GM18517 (cell line): ENCODE results near the gene CDK13.
A peak's percentile ranks its signal among the peaks of the same experiment; 100 is the strongest.
"Not testable (repeated sequence)": the region's sequence is repeated elsewhere in the genome, so short reads cannot be mapped to it uniquely, and the experiment has no call there.

Experiments used
- ATAC-seq: cut with Tn5 transposase; IDR thresholded peaks from one replicate; pipeline ENCODE4 v1.9.1; 2021; ENCODE audit warnings: mild to moderate bottlenecking, moderate library complexity; ENCODE audit not compliant: unreplicated experiment

Gene CDK13

GRCh38 chr7:39949971-39950472 is at the start of gene CDK13:
Gene CDK13 (plus strand): TSS chr7:39950256. CDS start chr7:39950642, 386 bp downstream.
- peak; percentile 33 for ATAC-seq

DNA sequence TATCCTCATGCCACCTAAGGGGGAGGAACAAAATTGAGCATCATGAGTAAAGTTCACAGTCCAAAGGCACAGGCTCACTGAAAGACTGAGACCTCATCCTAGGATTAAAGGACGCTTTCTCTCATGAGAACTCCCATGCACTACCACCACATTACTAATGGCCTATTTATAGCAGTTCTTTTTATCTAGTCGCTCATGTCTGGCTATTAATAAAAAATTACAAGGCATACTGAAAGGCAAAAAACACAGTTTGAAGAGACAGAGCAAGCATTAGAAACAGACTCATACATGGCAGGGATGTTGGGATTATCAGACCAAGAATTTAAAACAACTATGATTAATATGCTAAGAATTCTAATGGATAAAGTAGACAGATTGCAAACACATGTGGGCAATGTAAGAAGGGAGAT is 46.0 kb upstream of the CDK13 start:
- ATAC-seq: no peak

DNA sequence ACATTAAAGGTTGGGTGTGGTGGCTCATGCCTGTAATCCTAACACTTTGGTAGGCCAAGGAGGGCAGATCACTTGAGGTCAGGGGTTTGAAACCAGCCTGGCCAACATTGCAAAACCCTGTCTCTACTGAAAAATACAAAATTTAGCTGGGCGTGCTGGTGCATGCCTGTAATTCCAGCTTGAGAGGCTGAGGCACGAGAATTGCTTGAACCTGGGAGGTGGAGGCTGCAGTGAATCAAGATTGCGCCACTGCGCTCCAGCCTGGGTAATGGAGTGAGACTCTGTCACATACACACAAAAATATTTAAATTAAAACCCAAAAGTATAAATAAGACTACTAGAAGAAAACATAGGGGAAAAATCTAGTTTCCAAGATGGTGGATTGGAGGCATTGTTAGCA is 41.9 kb upstream of the CDK13 start:
- no peak for ATAC-seq

DNA sequence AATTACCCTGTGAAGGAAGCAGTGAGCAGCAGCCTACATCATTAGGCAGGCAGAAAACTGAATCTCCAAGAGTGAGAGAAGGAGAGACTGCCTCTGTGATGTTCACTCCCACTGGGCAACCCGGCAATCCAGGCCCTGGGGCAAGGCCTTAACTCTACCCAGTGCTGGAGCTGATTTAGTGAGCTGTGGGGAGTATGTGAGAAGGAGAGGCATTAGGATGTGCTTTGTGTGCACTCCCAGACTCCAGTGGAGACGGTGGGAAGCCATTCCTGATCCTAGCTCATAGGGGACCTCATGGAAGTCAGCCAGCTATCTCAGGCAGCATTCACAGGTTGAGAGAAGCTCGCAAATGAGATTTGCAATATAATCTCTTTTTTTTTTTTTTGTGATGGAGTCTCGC is 41.1 kb upstream of the CDK13 start:
- ATAC-seq: no peak

GRCh38 chr7:39909526-39909925 is 40.5 kb upstream of the CDK13 start:
- no peak for ATAC-seq

GRCh38 chr7:39910108-39910869 is 39.8 kb upstream of the CDK13 start:
- no peak for ATAC-seq

DNA sequence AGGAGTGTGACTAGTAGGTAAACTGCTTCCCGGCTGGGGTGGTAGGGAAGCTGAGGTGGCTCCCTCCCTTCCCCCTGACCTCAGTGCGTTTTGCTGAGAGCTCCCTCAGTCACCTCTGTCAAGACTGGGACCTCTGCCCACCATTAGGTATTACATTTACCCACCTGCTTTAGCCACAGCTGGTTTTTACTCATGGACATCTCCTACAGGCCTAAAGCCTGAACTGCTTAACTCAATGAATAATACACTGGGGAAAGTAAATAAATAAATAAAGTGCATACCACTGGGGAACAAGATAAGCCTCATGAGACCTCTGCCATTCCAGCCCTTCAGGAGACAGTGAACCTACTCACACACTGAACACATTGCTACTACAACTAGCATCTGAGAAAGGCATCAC is 38.9 kb upstream of the CDK13 start:
- ATAC-seq: no peak

- ATAC-seq: not testable (repeated sequence)
Measured at GRCh38 chr7:39915847-39916246, 34.2 kb upstream of the CDK13 start.

DNA sequence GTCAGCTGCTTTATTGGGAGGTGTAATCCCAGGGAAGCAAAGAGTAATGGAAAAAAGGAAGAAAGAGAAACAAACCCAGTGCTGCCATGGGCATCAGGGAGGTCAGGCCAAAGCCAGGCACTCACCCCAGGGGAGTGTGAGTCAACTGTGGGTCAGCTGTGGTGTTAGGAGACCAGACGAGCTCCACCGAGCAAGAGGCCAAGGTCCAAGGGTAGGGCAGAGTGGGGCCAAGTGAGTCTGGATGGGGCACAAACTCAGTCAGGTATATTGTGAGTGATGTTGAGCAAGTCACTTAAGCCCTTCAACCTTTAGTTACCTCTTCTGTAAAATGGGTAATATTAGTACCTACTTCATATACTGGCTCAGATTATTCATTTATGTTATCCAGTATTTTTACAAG is 30.4 kb upstream of the CDK13 start:
- ATAC-seq: no peak

- ATAC-seq: no peak
Measured at GRCh38 chr7:39921506-39922175, 28.4 kb upstream of the CDK13 start.

- ATAC-seq: no peak
Measured at GRCh38 chr7:39922580-39922979, 27.5 kb upstream of the CDK13 start.

- ATAC-seq: no peak
Measured at GRCh38 chr7:39923091-39923490, 27.0 kb upstream of the CDK13 start.

DNA sequence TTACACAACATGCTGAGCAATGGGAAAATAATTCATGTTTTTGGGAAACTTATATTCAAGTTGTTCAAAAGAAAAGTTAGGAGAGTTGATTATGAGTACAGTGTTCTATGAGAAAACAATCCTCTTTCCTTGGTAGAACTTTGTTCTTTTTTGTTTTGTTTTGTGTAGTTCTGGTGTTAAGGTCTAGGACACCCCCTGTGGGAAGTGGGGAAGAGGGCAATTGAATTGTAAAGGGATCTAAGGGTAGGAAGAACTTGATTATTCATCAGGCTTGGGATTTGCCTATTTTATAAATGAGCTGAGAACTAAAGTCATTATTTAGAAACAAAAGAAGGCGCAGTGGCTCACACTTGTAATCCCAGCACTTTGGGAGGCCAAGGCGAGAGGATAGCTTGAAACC is 25.9 kb upstream of the CDK13 start:
- no peak for ATAC-seq

GRCh38 chr7:39926111-39926510 is 23.9 kb upstream of the CDK13 start:
- ATAC-seq: no peak

GRCh38 chr7:39927018-39927417 is 23.0 kb upstream of the CDK13 start:
- no peak for ATAC-seq

DNA sequence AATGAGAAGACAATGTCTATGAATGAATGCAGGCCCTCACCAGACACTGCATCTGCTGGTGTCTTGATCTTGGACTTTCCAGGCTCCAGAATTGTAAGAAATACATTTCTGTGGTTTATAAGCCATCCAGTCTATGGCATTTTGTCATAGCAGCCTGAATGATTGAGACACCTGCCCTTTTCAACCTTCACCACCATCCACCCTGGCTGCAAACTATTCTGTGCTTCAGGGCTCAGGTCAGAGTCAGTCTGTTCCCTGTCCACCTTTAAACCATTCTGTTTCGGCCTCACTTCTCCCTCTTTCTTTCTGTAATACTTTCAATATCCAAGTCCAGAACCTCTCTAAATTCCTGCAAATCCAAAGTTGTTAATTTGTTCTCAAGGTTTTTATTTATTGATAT is 15.9 kb upstream of the CDK13 start:
- no peak for ATAC-seq

DNA sequence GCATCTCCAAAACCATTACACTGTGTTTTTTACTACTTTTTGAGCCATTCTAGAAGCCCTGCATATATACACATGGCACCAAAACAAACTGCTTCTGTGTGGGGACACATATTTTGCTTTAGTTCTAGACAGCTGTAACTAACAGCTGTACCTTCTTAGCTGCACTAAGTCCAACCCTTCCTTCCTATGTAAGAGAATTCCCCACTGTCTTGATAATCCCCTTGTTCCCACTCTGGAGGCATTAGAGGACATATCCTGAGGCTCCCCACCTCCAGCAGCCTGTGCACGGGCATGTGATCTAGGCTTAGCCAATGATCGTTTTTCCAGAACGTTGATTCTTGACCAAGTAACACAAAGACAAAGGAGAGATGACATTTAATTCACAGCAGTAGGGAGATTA is 13.3 kb upstream of the CDK13 start:
- ATAC-seq: no peak

DNA sequence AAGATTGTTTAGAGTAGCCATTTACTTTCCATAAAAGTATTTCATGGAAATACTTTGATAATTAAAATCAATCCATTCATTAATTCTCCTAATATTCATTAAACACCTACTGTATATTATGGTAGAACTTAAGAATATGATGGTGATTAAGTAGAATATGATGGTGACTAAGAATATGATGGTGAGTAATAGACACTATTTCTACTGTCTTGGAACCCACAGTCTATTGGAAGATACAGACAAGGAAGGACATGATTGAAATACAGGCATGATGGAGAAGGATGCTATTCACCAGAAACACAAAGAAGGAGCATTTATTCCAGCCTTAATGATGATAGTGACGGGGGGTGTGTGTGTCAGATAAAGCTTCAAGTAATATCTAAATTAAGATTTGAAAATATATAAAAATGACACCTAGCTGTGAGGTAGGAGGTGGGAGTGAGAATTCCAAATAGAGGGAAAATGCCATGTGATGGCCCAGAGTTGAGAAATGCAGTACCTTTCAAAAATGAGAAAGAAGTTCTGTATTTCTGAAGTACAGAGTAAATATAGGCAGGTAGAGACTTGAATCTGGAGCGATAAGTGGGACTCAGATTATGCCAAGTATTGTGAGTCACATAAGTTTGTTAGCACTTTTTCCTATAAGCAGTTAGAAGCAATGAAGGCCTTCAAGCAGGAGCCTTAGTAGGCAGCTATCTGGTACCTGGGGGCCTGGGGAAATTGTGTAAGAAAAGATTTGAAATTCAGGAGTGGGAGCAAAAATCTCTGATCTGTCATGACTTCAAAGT is 12.5 kb upstream of the CDK13 start:
- no peak for ATAC-seq

DNA sequence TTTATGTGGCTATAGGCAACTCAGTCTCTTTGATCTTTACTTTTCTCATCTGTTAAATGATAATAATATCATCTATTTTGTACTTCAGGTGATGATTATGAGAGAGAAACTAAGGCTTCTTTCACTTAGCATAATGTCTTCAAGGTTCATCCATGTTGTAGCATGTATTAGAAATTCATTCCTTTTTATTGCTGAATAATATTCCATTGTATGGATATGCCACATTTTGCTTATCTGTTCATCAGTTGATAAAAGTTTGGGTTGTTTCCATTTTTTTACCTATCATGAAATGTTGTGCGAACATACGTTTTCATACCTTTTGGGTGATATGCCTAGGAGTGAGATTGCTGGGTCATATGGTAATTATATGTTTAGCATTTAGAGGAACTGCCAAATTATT is 7.2 kb upstream of the CDK13 start:
- ATAC-seq: no peak

DNA sequence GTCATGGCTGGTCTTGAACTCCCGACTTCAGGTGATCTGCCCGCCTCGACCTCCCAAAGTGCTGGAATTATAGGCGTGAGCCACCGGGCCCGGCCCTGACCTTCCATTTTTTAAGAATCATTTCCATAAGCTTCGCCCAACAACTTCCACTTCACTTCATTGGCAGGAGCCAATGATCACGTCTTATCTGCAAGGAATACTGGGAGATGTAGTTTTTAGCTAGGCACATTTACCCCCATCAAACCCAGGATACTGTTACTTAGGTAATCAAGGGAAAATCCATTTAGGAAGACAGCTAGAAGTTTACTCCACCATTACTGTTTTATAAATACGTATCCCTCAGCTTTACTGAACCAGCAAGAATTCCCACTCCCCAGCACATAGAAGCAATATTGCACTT is 3.4 kb upstream of the CDK13 start:
- no peak for ATAC-seq

DNA sequence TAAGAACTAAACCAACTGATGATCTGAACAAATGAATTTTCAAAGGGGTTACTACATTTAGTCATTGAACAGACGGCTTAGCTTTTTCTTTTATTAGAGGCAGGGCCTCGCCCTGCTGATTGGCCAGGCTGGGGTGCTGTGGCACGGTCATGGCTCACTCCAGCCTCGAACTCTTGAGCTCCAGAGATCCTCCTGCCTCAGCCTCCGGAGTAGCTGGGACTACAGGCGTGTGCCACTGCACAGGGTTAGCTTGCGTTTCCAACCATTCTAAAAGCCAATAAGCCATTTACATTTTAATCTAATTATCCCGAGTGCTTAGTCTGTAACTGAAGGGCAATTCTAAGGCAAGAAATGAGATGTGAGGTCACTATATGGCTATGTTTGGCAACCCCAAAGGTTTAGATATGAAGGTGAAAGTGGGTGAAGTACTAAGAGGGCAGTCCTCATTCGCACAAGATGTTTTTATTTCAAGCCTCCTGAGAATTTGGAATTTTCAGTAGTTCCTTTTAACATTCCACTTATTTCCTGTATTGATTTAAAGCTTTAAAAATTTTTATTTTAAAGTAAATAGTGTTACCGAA is 1.6 kb upstream of the CDK13 start:
- ATAC-seq: no peak
